ENCODE results near the gene UGT1A10.

DNA sequence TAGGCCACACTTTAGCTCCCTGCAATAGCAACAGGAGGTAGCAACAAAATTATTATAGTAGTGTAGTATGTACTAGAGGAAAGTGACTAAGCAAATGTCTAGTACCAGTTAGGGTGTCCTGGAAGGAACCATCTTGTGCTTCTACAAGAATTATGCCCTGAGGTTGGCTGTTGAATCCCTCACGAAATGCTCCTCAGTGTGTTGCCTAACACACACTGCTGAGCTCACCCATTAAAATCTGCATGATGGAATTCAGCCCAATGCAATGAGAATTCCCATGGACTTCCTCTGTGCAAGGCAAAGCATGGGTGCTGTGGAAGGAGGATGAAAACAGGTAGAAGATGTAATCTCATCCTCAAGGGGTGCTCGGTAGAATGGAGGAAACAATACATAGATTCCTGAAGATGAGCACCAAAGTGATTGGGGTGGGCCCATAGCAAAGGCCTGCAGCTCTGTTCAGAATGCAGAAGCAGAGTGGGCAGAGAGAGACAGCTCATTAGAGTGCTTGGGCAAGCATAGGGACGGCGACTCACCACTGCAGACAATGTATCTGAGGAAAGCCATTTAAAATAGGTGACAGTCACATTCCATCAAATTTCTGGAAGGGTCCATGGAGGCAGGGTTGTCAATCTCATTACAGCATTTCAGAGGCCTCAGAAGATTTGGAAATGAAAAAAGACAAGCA is 44.3 kb downstream of the UGT1A10 start:
- TF ChIP-seq EZH2 (IDR thresholded peaks at IDR 0.05; ENCODE audit: borderline replicate concordance, insufficient read depth, low read depth, low read length, poor library complexity, severe bottlenecking): no peak
- TF ChIP-seq, protein P1, sequence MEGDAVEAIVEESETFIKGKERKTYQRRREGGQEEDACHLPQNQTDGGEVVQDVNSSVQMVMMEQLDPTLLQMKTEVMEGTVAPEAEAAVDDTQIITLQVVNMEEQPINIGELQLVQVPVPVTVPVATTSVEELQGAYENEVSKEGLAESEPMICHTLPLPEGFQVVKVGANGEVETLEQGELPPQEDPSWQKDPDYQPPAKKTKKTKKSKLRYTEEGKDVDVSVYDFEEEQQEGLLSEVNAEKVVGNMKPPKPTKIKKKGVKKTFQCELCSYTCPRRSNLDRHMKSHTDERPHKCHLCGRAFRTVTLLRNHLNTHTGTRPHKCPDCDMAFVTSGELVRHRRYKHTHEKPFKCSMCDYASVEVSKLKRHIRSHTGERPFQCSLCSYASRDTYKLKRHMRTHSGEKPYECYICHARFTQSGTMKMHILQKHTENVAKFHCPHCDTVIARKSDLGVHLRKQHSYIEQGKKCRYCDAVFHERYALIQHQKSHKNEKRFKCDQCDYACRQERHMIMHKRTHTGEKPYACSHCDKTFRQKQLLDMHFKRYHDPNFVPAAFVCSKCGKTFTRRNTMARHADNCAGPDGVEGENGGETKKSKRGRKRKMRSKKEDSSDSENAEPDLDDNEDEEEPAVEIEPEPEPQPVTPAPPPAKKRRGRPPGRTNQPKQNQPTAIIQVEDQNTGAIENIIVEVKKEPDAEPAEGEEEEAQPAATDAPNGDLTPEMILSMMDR (IDR thresholded peaks at IDR 0.05): no peak
